ENCODE results near the gene RNFT1.
"Not testable (repeated sequence)": the region's sequence is repeated elsewhere in the genome, so short reads cannot be mapped to it uniquely, and the experiment has no call there.

Gene RNFT1

GRCh38 chr17:59920637-59921036 is 43.9 kb downstream of the RNFT1 start:
- DNase-seq (ENCODE audit: low read depth) = not testable (repeated sequence)

GRCh38 chr17:59916446-59916845 is 48.1 kb downstream of the RNFT1 start:
- DNase-seq (ENCODE audit: low read depth) = no peak

GRCh38 chr17:59914274-59914854 is 50.2 kb downstream of the RNFT1 start:
- DNase-seq (ENCODE audit: low read depth) = no peak

GRCh38 chr17:59907467-59907866 is 57.1 kb downstream of the RNFT1 start:
- no peak for DNase-seq (ENCODE audit: low read depth)

GRCh38 chr17:59903455-59903854 is 61.1 kb downstream of the RNFT1 start:
- DNase-seq (ENCODE audit: low read depth) = no peak

All from activated T-cell treated with anti-CD3 and anti-CD28 coated beads for 48 hours (primary cell).